ENCODE measurements around the gene ITCH. TPM values are rescaled to one million over a fixed set of nuclear protein-coding genes. Genes with fewer than 3 reads are reported as not detected.
"Not testable (repeated sequence)": the region's sequence is repeated elsewhere in the genome, so short reads cannot be mapped to it uniquely, and the experiment has no call there.

ITCH gene
- polyA plus RNA-seq, 1 donor from 2014 or later: 39.5 TPM

DNA sequence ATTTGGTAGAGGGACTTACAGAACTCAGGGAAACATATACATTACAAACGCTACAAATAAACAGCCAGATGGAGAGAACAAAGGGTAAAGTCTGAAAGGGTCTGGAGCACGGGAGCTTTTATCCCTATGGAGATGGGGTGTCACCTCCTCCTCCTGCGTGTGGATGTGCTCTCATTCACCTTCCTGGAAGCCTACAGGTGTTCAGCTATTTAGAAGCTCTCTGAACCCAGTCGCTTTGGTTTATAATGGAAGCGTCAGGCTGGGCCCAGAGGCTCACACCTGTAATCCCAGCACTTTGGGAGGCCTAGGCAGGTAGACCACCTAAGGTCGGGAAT, 17.7 kb upstream of the ITCH start:
- no peaks in the 10 kb centered on the region for H3K27me3 ChIP-seq (ENCODE audit: insufficient read depth, low read depth, low read length)
- H3K9me3 ChIP-seq (ENCODE audit: low read length): no peaks in the 10 kb centered on the region
- no peak overlapping the region for H2AFZ ChIP-seq (ENCODE audit: low read depth, low read length)
- H3K4me3 ChIP-seq (ENCODE audit: low read length): no peak overlapping the region
- H3F3A ChIP-seq (ENCODE audit: insufficient read depth, low read length, poor library complexity, severe bottlenecking): no peaks in the 10 kb centered on the region
- H3K79me2 ChIP-seq (replicated peaks; ENCODE audit: insufficient read depth, low read length): no peaks in the 10 kb centered on the region
- H3K36me3 ChIP-seq (ENCODE audit: insufficient read depth, low read length): no peaks in the 10 kb centered on the region
- H3K4me2 ChIP-seq (ENCODE audit: low read length): no peak overlapping the region
- TF ChIP-seq RAD21 (conservative IDR thresholded peaks at IDR 0.05) (no peak), POLR2AphosphoS5 (IDR thresholded peaks at IDR 0.05) (no peak), MXI1 (conservative IDR thresholded peaks at IDR 0.05; ENCODE audit: poor library complexity, severe bottlenecking) (no peak), SMC3 (conservative IDR thresholded peaks at IDR 0.05; ENCODE audit: poor library complexity) (no peak), TAF1 (IDR thresholded peaks at IDR 0.05; ENCODE audit: low read depth) (no peak), EP300 (conservative IDR thresholded peaks at IDR 0.05; ENCODE audit: poor library complexity, severe bottlenecking) (no peak), EZH2 (IDR thresholded peaks at IDR 0.05; ENCODE audit: borderline replicate concordance, insufficient read depth, low read length, poor library complexity, severe bottlenecking) (no peak)
- TF ChIP-seq, protein P1, sequence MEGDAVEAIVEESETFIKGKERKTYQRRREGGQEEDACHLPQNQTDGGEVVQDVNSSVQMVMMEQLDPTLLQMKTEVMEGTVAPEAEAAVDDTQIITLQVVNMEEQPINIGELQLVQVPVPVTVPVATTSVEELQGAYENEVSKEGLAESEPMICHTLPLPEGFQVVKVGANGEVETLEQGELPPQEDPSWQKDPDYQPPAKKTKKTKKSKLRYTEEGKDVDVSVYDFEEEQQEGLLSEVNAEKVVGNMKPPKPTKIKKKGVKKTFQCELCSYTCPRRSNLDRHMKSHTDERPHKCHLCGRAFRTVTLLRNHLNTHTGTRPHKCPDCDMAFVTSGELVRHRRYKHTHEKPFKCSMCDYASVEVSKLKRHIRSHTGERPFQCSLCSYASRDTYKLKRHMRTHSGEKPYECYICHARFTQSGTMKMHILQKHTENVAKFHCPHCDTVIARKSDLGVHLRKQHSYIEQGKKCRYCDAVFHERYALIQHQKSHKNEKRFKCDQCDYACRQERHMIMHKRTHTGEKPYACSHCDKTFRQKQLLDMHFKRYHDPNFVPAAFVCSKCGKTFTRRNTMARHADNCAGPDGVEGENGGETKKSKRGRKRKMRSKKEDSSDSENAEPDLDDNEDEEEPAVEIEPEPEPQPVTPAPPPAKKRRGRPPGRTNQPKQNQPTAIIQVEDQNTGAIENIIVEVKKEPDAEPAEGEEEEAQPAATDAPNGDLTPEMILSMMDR (IDR thresholded peaks at IDR 0.05; ENCODE audit: poor library complexity, severe bottlenecking): no peak
- TF ChIP-seq, protein P2, sequence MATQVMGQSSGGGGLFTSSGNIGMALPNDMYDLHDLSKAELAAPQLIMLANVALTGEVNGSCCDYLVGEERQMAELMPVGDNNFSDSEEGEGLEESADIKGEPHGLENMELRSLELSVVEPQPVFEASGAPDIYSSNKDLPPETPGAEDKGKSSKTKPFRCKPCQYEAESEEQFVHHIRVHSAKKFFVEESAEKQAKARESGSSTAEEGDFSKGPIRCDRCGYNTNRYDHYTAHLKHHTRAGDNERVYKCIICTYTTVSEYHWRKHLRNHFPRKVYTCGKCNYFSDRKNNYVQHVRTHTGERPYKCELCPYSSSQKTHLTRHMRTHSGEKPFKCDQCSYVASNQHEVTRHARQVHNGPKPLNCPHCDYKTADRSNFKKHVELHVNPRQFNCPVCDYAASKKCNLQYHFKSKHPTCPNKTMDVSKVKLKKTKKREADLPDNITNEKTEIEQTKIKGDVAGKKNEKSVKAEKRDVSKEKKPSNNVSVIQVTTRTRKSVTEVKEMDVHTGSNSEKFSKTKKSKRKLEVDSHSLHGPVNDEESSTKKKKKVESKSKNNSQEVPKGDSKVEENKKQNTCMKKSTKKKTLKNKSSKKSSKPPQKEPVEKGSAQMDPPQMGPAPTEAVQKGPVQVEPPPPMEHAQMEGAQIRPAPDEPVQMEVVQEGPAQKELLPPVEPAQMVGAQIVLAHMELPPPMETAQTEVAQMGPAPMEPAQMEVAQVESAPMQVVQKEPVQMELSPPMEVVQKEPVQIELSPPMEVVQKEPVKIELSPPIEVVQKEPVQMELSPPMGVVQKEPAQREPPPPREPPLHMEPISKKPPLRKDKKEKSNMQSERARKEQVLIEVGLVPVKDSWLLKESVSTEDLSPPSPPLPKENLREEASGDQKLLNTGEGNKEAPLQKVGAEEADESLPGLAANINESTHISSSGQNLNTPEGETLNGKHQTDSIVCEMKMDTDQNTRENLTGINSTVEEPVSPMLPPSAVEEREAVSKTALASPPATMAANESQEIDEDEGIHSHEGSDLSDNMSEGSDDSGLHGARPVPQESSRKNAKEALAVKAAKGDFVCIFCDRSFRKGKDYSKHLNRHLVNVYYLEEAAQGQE (IDR thresholded peaks at IDR 0.05; ENCODE audit: borderline replicate concordance): no peak
- H3K9ac ChIP-seq (ENCODE audit: low read length): no peak overlapping the region
- H3K9me2 ChIP-seq (ENCODE audit: insufficient read depth, low read length): no peaks in the 10 kb centered on the region
- H3K27ac ChIP-seq (ENCODE audit: low read length): no peak overlapping the region
- H4K20me1 ChIP-seq (ENCODE audit: insufficient read depth): no peaks in the 10 kb centered on the region

DNA sequence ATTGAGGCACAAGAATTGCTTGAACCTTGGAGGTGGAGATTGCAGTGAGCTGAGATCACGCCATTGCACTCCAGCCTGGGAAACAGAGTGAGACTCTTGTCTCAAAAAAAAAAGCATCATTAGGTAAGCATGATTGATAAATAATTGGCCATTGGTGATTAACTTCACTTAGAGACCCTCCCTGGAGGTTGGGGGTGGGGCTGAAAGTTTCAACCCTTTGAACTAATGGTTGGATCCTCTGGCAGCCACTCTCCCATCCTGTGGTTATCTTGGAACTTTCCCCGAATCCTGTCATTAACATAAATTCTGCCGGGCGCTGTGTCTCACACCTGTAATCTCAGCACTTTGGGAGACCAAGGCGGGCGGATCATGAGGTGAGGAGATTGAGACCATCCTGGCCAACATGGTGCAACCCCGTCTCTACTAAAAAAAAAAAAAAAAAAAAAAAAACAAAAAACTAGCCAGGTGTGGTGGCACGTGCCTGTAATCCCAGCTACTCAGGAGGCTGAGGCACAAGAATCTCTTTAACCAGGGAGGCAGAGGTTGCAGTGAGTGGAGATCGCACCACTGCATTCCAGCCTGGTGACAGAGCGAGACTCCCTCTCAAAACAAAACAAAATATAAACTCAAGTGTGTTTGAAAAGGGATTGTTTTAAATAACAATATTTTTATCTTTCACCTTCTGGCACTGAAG, 17.1 kb upstream of the ITCH start:
- H3K27ac ChIP-seq (ENCODE audit: low read length); H3K9ac ChIP-seq (ENCODE audit: low read length); H3K4me2 ChIP-seq (ENCODE audit: low read length); H3K36me3 ChIP-seq (ENCODE audit: insufficient read depth, low read length); H3K9me3 ChIP-seq (ENCODE audit: low read length); H2AFZ ChIP-seq (ENCODE audit: low read depth, low read length); H3K4me3 ChIP-seq (ENCODE audit: low read length); H3K9me2 ChIP-seq (ENCODE audit: insufficient read depth, low read length); H3K27me3 ChIP-seq (ENCODE audit: insufficient read depth, low read depth, low read length); H4K20me1 ChIP-seq (ENCODE audit: insufficient read depth); H3F3A ChIP-seq (ENCODE audit: insufficient read depth, low read length, poor library complexity, severe bottlenecking); H3K79me2 ChIP-seq (replicated peaks; ENCODE audit: insufficient read depth, low read length): not testable (repeated sequence)

DNA sequence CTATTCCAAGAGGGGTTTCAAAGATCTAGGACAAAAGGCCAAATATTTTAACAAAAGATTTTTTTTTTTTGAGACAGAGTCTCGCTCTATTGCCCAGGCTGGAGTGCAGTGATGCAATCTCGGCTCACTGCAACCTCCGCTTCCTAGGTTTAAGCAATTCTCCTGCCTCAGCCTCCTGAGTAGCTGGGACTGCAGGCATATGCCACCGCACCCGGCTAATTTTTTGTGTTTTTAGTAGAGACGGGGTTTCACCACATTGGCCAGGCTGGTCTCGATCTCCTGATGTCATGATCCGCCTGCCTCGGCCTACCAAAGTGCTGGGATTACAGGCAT, 16.6 kb upstream of the ITCH start:
- H4K20me1 ChIP-seq (ENCODE audit: insufficient read depth); H3K27me3 ChIP-seq (ENCODE audit: insufficient read depth, low read depth, low read length); H3K9me2 ChIP-seq (ENCODE audit: insufficient read depth, low read length); H3K9ac ChIP-seq (ENCODE audit: low read length); H3K9me3 ChIP-seq (ENCODE audit: low read length); H3K4me3 ChIP-seq (ENCODE audit: low read length); H2AFZ ChIP-seq (ENCODE audit: low read depth, low read length); H3K79me2 ChIP-seq (replicated peaks; ENCODE audit: insufficient read depth, low read length); H3K4me2 ChIP-seq (ENCODE audit: low read length); H3K27ac ChIP-seq (ENCODE audit: low read length); H3F3A ChIP-seq (ENCODE audit: insufficient read depth, low read length, poor library complexity, severe bottlenecking); H3K36me3 ChIP-seq (ENCODE audit: insufficient read depth, low read length): not testable (repeated sequence)

Data from neural cell (in vitro differentiated cells).